Hepatocyte (in vitro differentiated cells): ENCODE results near the gene SORCS2. TPM values are rescaled to one million over a fixed set of nuclear protein-coding genes. Genes with fewer than 3 reads are reported as not detected.

ENCODE experiments used
- DNase-seq: peaks from one replicate; pipeline ENCODE4 v3.0.0-alpha.2; 2016; ENCODE audit warnings: low spot score
- H2AFZ ChIP-seq: fragments of 200-600 bp; sonication (generic); 2 replicates; pipeline ENCODE4 v1.6.0; 2016; ENCODE audit warnings: antibody characterized with exemption, mild to moderate bottlenecking
- H3K27ac ChIP-seq: fragments of 200-600 bp; sonication (generic); 2 replicates; pipeline ENCODE4 v1.5.1; 2016; ENCODE audit warnings: mild to moderate bottlenecking
- H3K27me3 ChIP-seq: fragments of 200-600 bp; sonication (generic); 2 replicates; pipeline ENCODE4 v1.6.1; 2016
- H3K36me3 ChIP-seq: fragments of 200-600 bp; sonication (generic); replicated peaks from 2 replicates; pipeline ENCODE4 v1.5.1; 2016; ENCODE audit warnings: low read depth; ENCODE audit not compliant: insufficient read depth
- H3K4me1 ChIP-seq: fragments of 200-600 bp; sonication (generic); 2 replicates; pipeline ENCODE4 v1.5.1; 2016; ENCODE audit warnings: mild to moderate bottlenecking, moderate library complexity; ENCODE audit not compliant: insufficient read depth
- H3K4me2 ChIP-seq: fragments of 200-600 bp; sonication (generic); 2 replicates; pipeline ENCODE4 v1.6.0; 2016
- H3K4me3 ChIP-seq: fragments of 200-600 bp; sonication (generic); 2 replicates; pipeline ENCODE4 v1.5.1; 2016; ENCODE audit warnings: mild to moderate bottlenecking
- H3K79me2 ChIP-seq: fragments of 200-600 bp; sonication (generic); 2 replicates; pipeline ENCODE4 v1.6.0; 2017; ENCODE audit warnings: mild to moderate bottlenecking
- H3K9me2 ChIP-seq: fragments of 200-600 bp; sonication (generic); replicated peaks from 2 replicates; pipeline ENCODE4 v1.6.0; 2017; ENCODE audit warnings: mild to moderate bottlenecking; ENCODE audit not compliant: insufficient read depth
- H3K9me3 ChIP-seq: fragments of 200-600 bp; sonication (generic); 2 replicates; pipeline ENCODE4 v1.5.1; 2016; ENCODE audit warnings: low read depth, mild to moderate bottlenecking
- H4K20me1 ChIP-seq: fragments of 200-600 bp; sonication (generic); 2 replicates; pipeline ENCODE4 v1.6.0; 2016; ENCODE audit warnings: mild to moderate bottlenecking; ENCODE audit not compliant: insufficient read depth, poor library complexity, severe bottlenecking
- EZH2 ChIP-seq: fragments of 200-600 bp; sonication (generic); IDR thresholded peaks from 2 replicates; pipeline ENCODE4 v1.6.1; 2016; ENCODE audit warnings: antibody characterized with exemption, mild to moderate bottlenecking, borderline replicate concordance
- EZH2phosphoT487 ChIP-seq: fragments of 200-600 bp; sonication (generic); IDR thresholded peaks from one replicate; pipeline ENCODE4 v1.6.1; 2018; ENCODE audit warnings: antibody characterized with exemption, mild to moderate bottlenecking, low read depth, moderate library complexity; ENCODE audit not compliant: unreplicated experiment, severe bottlenecking
- WGBS: methylation state at CpG from one replicate; pipeline ENCODE4 v1.1.6; 2016; ENCODE audit warnings: low lambda C conversion rate; ENCODE audit errors: missing lambda C conversion rate; 5-methylcytosine and 5-hydroxymethylcytosine counted together
- polyA plus RNA-seq: library from polyadenylated mRNA; unstranded; fragments of >200 nt; fragmentation: Nextera tagmentation; extraction: Ambion mirVana; gene quantifications from 2 replicates; pipeline ENCODE4 v1.2.1, GENCODE V29; 2016
- total RNA-seq: library from RNA; depleted of rRNA; stranded (reverse); fragments of >200 nt; gene quantifications from 2 replicates; pipeline ENCODE4 v1.2.3, GENCODE V29; 2014
- TF ChIP-seq, protein P1 (sequence below): fragments of 200-600 bp; sonication (generic); IDR thresholded peaks from 2 replicates; pipeline ENCODE4 v1.5.1; 2016; ENCODE audit warnings: antibody characterized with exemption, mild to moderate bottlenecking; ENCODE audit not compliant: poor library complexity

SORCS2 gene
- total and polyA plus RNA-seq, 2 experiments from 2014 or later = 1.6 to 4.8 TPM

DNA sequence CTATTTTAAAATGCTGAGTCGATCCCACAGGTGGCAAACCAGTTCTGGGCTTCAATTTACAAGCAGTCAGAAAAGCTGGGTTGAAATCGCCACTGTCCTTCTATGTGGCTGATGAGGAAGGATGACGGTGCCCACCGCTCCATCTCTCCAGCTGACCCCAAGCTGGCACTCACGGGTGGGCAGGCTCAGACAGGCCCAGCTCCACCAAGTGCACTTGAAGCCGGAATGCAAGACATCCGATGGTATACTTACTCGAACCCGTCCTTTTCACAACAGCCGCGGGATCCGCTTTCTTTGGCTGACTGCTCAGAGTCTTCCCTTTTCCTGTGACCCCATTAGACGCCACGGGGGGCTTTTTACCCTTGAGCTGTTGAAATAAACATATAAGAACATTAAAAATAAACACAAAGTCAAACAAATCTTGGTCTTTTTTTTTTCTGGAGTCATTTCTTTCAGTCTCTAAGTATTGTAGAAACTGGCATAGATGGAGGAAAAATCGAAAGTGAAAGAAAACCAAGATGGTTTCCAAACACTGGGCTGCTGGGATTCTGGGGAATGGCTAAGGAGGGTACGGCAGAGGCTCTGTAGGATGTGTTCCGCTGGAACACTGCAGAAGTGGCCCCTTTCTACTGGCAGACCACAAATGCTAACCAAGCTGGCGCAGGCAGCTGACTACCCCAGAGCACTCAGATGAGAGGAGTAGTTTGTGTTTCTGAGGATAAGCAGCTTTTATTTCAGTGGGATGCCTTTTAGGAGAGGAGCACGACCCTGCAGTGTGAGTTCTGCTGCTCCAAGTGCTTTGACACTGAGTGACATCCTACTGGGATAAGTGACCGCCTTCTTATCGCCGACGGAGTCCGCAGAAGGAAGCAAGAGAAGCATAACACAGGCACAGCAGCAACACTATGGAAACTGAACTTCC, 586.4 kb downstream of the SORCS2 start:
- no peaks in the 10 kb centered on the region for H3K9me3 ChIP-seq
- H3K4me2 ChIP-seq = no peak overlapping the region
- no peak overlapping the region for H3K4me3 ChIP-seq
- H2AFZ ChIP-seq = no peak overlapping the region
- no peaks in the 10 kb centered on the region for H3K36me3 ChIP-seq
- no peaks in the 10 kb centered on the region for H3K79me2 ChIP-seq
- no peak for TF ChIP-seq EZH2phosphoT487
- TF ChIP-seq, protein P1, sequence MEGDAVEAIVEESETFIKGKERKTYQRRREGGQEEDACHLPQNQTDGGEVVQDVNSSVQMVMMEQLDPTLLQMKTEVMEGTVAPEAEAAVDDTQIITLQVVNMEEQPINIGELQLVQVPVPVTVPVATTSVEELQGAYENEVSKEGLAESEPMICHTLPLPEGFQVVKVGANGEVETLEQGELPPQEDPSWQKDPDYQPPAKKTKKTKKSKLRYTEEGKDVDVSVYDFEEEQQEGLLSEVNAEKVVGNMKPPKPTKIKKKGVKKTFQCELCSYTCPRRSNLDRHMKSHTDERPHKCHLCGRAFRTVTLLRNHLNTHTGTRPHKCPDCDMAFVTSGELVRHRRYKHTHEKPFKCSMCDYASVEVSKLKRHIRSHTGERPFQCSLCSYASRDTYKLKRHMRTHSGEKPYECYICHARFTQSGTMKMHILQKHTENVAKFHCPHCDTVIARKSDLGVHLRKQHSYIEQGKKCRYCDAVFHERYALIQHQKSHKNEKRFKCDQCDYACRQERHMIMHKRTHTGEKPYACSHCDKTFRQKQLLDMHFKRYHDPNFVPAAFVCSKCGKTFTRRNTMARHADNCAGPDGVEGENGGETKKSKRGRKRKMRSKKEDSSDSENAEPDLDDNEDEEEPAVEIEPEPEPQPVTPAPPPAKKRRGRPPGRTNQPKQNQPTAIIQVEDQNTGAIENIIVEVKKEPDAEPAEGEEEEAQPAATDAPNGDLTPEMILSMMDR = no peak
- TF ChIP-seq EZH2 = no peak
- H4K20me1 ChIP-seq = no peaks in the 10 kb centered on the region
- H3K4me1 ChIP-seq = no peaks in the 10 kb centered on the region
- no peak for DNase-seq
- 91% methylated on average over 24 of the region's 24 CpGs for WGBS
- H3K27ac ChIP-seq = no peak overlapping the region
- H3K9me2 ChIP-seq = no peaks in the 10 kb centered on the region
- no peaks in the 10 kb centered on the region for H3K27me3 ChIP-seq

DNA sequence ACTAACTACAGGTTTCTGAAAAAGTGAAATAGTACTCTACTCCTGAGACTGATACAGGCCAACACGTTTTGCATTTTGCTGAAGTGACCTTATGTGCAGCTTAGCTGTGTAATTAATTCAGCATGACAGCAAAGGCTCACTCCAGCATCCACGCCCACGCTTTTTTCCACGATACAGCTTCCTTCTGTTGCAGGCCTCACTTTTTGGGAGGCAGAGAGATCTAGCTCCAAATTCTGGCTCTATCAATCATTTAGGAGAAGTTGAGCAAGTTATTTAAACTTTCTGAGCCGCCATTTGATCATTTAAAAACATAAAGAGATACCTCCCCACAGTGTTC, 587.1 kb downstream of the SORCS2 start:
- no peak for DNase-seq
- Histone ChIP-seq H3K4me3 (no peak overlapping the region), H3K4me2 (no peak overlapping the region), H3K79me2 (no peaks in the 10 kb centered on the region), H3K27me3 (no peaks in the 10 kb centered on the region), H3K9me3 (no peaks in the 10 kb centered on the region), H3K36me3 (no peaks in the 10 kb centered on the region), H2AFZ (no peak overlapping the region), H3K4me1 (no peaks in the 10 kb centered on the region), H4K20me1 (no peaks in the 10 kb centered on the region), H3K9me2 (no peaks in the 10 kb centered on the region), H3K27ac (no peak overlapping the region)
- WGBS = 78% methylated on average over 5 of the region's 5 CpGs
- TF ChIP-seq EZH2phosphoT487 (no peak), EZH2 (no peak)
- TF ChIP-seq, protein P1 = no peak

DNA sequence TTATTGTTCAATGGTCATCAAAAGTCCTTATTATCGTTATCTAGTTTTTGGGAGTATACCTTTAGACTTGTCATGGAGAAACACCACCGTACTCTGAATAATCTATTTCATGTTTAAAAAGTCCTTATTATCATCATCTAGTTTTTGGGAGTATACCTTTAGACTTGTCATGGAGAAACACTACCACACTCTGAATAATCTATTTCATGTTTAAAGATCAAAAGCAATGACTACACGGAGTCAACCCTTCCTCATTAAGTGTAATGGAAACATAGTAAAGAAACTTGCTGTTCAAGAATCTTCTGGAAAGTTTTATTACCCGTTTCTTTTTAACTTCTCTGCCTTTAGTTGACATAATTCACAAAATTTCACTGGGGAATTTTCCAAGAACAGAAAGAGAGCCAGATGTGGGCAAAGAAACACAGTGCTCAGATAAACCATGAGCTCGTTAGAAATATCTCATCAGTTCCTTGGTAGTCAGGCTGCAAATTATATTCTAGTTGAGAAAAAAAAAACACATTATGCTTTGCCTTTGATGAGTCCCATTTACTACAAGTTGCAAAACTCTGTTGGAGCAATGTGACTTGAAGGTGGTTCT, 588.5 kb downstream of the SORCS2 start:
- DNase-seq = no peak
- no peak overlapping the region for H3K4me2 ChIP-seq
- TF ChIP-seq EZH2 = no peak
- TF ChIP-seq, protein P1 = no peak
- no peaks in the 10 kb centered on the region for H3K9me3 ChIP-seq
- H3K27ac ChIP-seq = no peak overlapping the region
- WGBS = 86% methylated on average over 5 of the region's 5 CpGs
- H4K20me1 ChIP-seq = no peaks in the 10 kb centered on the region
- H3K4me1 ChIP-seq = no peaks in the 10 kb centered on the region
- no peaks in the 10 kb centered on the region for H3K36me3 ChIP-seq
- no peak overlapping the region for H3K4me3 ChIP-seq
- no peaks in the 10 kb centered on the region for H3K27me3 ChIP-seq
- H3K79me2 ChIP-seq = no peaks in the 10 kb centered on the region
- no peak overlapping the region for H2AFZ ChIP-seq
- no peaks in the 10 kb centered on the region for H3K9me2 ChIP-seq
